Measurements from ENCODE around the gene MRTO4. TPM values are rescaled to one million over a fixed set of nuclear protein-coding genes. Genes with fewer than 3 reads are reported as not detected.

Gene MRTO4
- total RNA-seq, 1 experiment from 2014 or later, result 79.3 TPM

DNA sequence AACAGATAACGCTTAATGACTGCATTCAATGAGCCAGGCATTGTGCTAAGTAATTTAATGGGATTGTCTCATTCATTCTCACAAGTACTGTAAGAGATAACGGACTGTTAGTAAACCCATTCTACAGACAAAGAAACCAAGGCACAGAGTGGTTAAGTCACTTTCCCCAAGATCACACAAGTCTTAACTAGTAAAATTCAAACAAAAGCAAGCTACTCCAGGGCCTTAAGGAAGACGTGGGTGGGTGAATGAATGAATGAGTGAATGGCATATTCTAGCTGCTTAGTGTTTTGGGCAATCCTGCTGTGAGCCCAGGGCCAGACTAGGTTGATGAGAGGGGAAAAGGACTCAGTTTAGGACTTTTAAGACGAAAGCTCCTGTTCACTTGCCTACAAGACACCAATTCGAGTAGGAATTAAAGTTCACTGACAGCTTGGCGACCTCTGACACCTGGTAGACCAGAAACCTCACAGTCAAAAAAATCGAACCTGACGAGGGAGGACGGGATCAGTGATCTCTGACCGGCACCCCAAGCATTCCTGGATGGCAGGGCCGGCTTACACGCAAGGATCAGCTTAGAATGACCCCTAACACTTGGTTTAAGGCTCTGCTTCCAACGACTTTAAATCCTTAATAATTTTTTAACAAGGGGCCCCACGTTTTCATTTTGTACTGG is 838 bp upstream of the MRTO4 start:
- intact Hi-C loops (cut with micrococcal nuclease), result loop anchor here (5.0 kb wide), 1 partner anchor 397 kb away; no protein-coding TSS in a partner anchor
- POLR2A ChIA-PET, result interaction anchor here (1.0 to 1.6 kb wide), 2 partner anchors 11 to 38 kb away, joined by 3 to 7 read pairs; no protein-coding TSS in a partner anchor
- ATAC-seq (peak; percentile 6; the same call in 1 of the 2 replicates), DNase-seq (ENCODE audit: low read depth, low spot score) (no peak)
- H3K9ac ChIP-seq (ENCODE audit: low read length), result peak overlapping the region; percentile 97
- H3K9me3 ChIP-seq (ENCODE audit: control insufficient read depth in 1 of 2, insufficient read depth in 1 of 2, low read depth in 1 of 2, low read length in 2 of 2), result no peaks in the 10 kb centered on the region
- H2AFZ ChIP-seq (ENCODE audit: low read depth, low read length, poor library complexity, severe bottlenecking), result peak overlapping the region; percentile 18
- peak overlapping the region; percentile 100 for H3K4me3 ChIP-seq (replicated peaks in 1 of 2; ENCODE audit: low read depth in 1 of 2, low read length in 2 of 2)
- H3K27ac ChIP-seq (ENCODE audit: low read depth, low read length), result peak overlapping the region; percentile 98
- peaks cover 6 to 22% of the 10 kb centered on the region in 2 experiments; a peak in 3 of 4 replicates for H3K36me3 ChIP-seq (ENCODE audit: control insufficient read depth in 1 of 2, insufficient read depth in 2 of 2, low read length in 2 of 2)
- H3K9me2 ChIP-seq (ENCODE audit: insufficient read depth), result no peaks in the 10 kb centered on the region
- BruUV-seq (replicated peaks), result TSS peak; percentile 83
- H4K20me1 ChIP-seq (ENCODE audit: insufficient read depth), result peaks cover 17% of the 10 kb centered on the region; the same call in 1 of the 2 replicates
- H3K27me3 ChIP-seq (ENCODE audit: insufficient read depth, low read length), result no peaks in the 10 kb centered on the region
- peaks cover 100% of the 10 kb centered on the region for H3K79me2 ChIP-seq (ENCODE audit: insufficient read depth, low read length)
- CTCF ChIA-PET, result no interaction called here
- TF ChIP-seq SP1 (IDR thresholded peaks at IDR 0.05; ENCODE audit: low read depth) (no peak), EZH2 (IDR thresholded peaks at IDR 0.05) (no peak), SRF (IDR thresholded peaks at IDR 0.05; ENCODE audit: low read depth) (no peak), TCF7L2 (IDR thresholded peaks at IDR 0.05; ENCODE audit: borderline replicate concordance, extremely low read depth, insufficient read depth, insufficient read length) (no peak), ZFX (IDR thresholded peaks at IDR 0.05) (no peak), CEBPB (IDR thresholded peaks at IDR 0.05; ENCODE audit: low read depth) (no peak), EGR1 (IDR thresholded peaks at IDR 0.05; ENCODE audit: low read depth) (no peak), EZH2phosphoT487 (IDR thresholded peaks at IDR 0.05; ENCODE audit: borderline replicate concordance) (no peak)
- TF ChIP-seq, protein P1, sequence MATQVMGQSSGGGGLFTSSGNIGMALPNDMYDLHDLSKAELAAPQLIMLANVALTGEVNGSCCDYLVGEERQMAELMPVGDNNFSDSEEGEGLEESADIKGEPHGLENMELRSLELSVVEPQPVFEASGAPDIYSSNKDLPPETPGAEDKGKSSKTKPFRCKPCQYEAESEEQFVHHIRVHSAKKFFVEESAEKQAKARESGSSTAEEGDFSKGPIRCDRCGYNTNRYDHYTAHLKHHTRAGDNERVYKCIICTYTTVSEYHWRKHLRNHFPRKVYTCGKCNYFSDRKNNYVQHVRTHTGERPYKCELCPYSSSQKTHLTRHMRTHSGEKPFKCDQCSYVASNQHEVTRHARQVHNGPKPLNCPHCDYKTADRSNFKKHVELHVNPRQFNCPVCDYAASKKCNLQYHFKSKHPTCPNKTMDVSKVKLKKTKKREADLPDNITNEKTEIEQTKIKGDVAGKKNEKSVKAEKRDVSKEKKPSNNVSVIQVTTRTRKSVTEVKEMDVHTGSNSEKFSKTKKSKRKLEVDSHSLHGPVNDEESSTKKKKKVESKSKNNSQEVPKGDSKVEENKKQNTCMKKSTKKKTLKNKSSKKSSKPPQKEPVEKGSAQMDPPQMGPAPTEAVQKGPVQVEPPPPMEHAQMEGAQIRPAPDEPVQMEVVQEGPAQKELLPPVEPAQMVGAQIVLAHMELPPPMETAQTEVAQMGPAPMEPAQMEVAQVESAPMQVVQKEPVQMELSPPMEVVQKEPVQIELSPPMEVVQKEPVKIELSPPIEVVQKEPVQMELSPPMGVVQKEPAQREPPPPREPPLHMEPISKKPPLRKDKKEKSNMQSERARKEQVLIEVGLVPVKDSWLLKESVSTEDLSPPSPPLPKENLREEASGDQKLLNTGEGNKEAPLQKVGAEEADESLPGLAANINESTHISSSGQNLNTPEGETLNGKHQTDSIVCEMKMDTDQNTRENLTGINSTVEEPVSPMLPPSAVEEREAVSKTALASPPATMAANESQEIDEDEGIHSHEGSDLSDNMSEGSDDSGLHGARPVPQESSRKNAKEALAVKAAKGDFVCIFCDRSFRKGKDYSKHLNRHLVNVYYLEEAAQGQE (IDR thresholded peaks at IDR 0.05; ENCODE audit: low read depth), result no peak
- TF ChIP-seq, protein P2, sequence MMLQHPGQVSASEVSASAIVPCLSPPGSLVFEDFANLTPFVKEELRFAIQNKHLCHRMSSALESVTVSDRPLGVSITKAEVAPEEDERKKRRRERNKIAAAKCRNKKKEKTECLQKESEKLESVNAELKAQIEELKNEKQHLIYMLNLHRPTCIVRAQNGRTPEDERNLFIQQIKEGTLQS (IDR thresholded peaks at IDR 0.05), result no peak
- H3K4me1 ChIP-seq (ENCODE audit: control insufficient read depth in 1 of 2, insufficient read depth in 2 of 2, low read length in 2 of 2), result peaks cover 17 to 22% of the 10 kb centered on the region in 2 experiments
- RAD21 ChIA-PET (ENCODE audit: low non-redundant PET in 1 of 2, low total read pairs in 2 of 2, uncharacterized antibody in 2 of 2, unreplicated experiment in 2 of 2), result no interaction called here
- peak overlapping the region; percentile 84 for H3K4me2 ChIP-seq (ENCODE audit: low read length)
